ENCODE results near the gene ZNF217.

Gene ZNF217

DNA sequence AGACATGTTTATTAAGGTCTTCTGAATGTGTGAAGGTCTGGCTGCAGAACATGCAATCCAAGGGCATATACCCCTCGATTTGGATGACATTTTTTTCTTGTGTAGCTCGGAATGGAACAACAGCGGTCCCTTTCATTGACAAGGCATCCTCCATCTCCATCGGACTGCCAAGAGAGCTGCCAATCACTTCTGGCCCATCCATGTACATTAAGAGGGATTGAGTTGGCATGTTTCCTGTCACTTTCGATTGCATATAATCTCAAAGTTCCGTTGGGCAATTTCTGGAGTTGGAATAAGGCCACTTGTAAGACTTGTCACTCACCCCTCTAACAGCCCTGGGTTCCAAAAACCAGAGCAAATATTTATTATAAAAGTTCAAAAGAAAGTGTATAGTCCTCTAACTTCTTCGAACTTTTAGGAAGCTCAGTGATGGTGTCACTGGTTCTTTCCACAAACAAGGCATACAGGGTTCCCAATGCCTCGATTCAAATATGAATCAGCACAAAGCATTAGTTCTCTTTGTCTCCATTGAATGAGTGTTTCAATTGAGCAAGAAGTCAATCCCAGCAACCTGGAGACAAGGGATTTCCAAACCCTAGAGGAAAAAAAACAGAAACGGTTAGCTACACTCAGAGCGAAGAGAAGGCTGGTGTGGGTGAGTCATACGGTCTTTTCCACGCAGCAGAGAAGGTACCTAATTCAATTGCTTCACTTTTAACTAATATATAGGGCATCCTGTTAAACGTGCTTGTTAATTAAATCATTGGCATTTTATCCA lies 10.9 kb downstream of the ZNF217 start:
- DNase-seq (ENCODE audit: low read depth in 1 of 2, low spot score in 1 of 2), result peak; percentile 77 to 82
- Histone ChIP-seq H3K4me3 (replicated peaks; ENCODE audit: insufficient read depth, low read length) (0 out of 2 replicates have a peak overlapping the region, but pooled peaks have one; percentile 39), H3K27me3 (ENCODE audit: insufficient read depth, poor library complexity, severe bottlenecking) (no peaks in the 10 kb centered on the region), H3K27ac (replicated peaks) (peak overlapping the region; percentile 40)
- TF ChIP-seq POLR2AphosphoS5 (IDR thresholded peaks at IDR 0.05; ENCODE audit: low read depth), result no peak
- no peak for TF ChIP-seq GABPA (IDR thresholded peaks at IDR 0.05; ENCODE audit: low read depth)
- TF ChIP-seq CTCF (IDR thresholded peaks at IDR 0.05; ENCODE audit: insufficient read depth, low read length), result no peak
- no peak for TF ChIP-seq REST (IDR thresholded peaks at IDR 0.05; ENCODE audit: insufficient replicate concordance, low read depth)
- no peak for TF ChIP-seq SPI1 (IDR thresholded peaks at IDR 0.05; ENCODE audit: borderline replicate concordance, low read depth)

GRCh38 chr20:53582251-53582570 lies 11.4 kb downstream of the ZNF217 start:
- H3K27ac ChIP-seq (replicated peaks), result peak overlapping the region; percentile 40

More at GRCh38 chr20:53582251-53582570, 11.4 kb downstream of the ZNF217 start:
- H3K27me3 ChIP-seq (ENCODE audit: insufficient read depth, poor library complexity, severe bottlenecking), result no peaks in the 10 kb centered on the region
- no peak for TF ChIP-seq POLR2AphosphoS5 (IDR thresholded peaks at IDR 0.05; ENCODE audit: low read depth)
- TF ChIP-seq GABPA (IDR thresholded peaks at IDR 0.05; ENCODE audit: low read depth), result no peak
- TF ChIP-seq SPI1 (IDR thresholded peaks at IDR 0.05; ENCODE audit: borderline replicate concordance, low read depth), result no peak
- no peak for TF ChIP-seq CTCF (IDR thresholded peaks at IDR 0.05; ENCODE audit: insufficient read depth, low read length)
- no peak for TF ChIP-seq REST (IDR thresholded peaks at IDR 0.05; ENCODE audit: insufficient replicate concordance, low read depth)
- peak overlapping the region; percentile 39; the same call in 1 of the 2 replicates for H3K4me3 ChIP-seq (replicated peaks; ENCODE audit: insufficient read depth, low read length)
- no peak for DNase-seq (ENCODE audit: low read depth in 1 of 2, low spot score in 1 of 2)
